NCI-H1105 (cell line): Measurements from ENCODE around the gene TMEM208.

Source experiments
- DNase-seq: peaks from one replicate; lab custom pipeline; 2025; lab: John Stamatoyannopoulos, UW

TMEM208 gene

GRCh38 chr16:67209565-67209964 lies 17.4 kb upstream of the TMEM208 start:
- no peak for DNase-seq

- no peak for DNase-seq
Observed at GRCh38 chr16:67210069-67210937, 16.6 kb upstream of the TMEM208 start.

GRCh38 chr16:67211674-67212073 lies 15.3 kb upstream of the TMEM208 start:
- DNase-seq = no peak

- no peak for DNase-seq
Observed at GRCh38 chr16:67212766-67213165, 14.2 kb upstream of the TMEM208 start.

- no peak for DNase-seq
Observed at GRCh38 chr16:67213197-67214019, 13.5 kb upstream of the TMEM208 start.

GRCh38 chr16:67215706-67216105 lies 11.2 kb upstream of the TMEM208 start:
- no peak for DNase-seq

GRCh38 chr16:67216612-67217490 lies 10.1 kb upstream of the TMEM208 start:
- DNase-seq = no peak

- no peak for DNase-seq
Observed at GRCh38 chr16:67223992-67224391, 2.9 kb upstream of the TMEM208 start.

- no peak for DNase-seq
Observed at GRCh38 chr16:67226295-67226803, 581 bp upstream of the TMEM208 start.

GRCh38 chr16:67227567-67227921 lies 614 bp downstream of the TMEM208 start:
- no peak for DNase-seq

- DNase-seq = no peak
Observed at GRCh38 chr16:67228034-67228785, 1.3 kb downstream of the TMEM208 start.

GRCh38 chr16:67228905-67229304 lies 2.0 kb downstream of the TMEM208 start:
- DNase-seq = no peak

GRCh38 chr16:67229906-67230808 lies 3.2 kb downstream of the TMEM208 start:
- no peak for DNase-seq

GRCh38 chr16:67230809-67231660 lies 4.1 kb downstream of the TMEM208 start:
- no peak for DNase-seq

GRCh38 chr16:67233596-67233995 lies 6.7 kb downstream of the TMEM208 start:
- no peak for DNase-seq

- DNase-seq = no peak
Observed at GRCh38 chr16:67234180-67234597, 7.3 kb downstream of the TMEM208 start.

- no peak for DNase-seq
Observed at GRCh38 chr16:67235816-67236562, 9.1 kb downstream of the TMEM208 start.
